Measurements from ENCODE around the gene GPC1.

The GPC1 gene

GRCh38 chr2:240445961-240446663 is 10.6 kb downstream of the GPC1 start:
- DNase-seq: no peak

GRCh38 chr2:240446664-240447175 is 11.3 kb downstream of the GPC1 start:
- DNase-seq: no peak

- DNase-seq: no peak
Measured at GRCh38 chr2:240447331-240447730, 11.9 kb downstream of the GPC1 start.

- DNase-seq: no peak
Measured at GRCh38 chr2:240447934-240448333, 12.5 kb downstream of the GPC1 start.

- DNase-seq: no peak
Measured at GRCh38 chr2:240448387-240449274, 13.2 kb downstream of the GPC1 start.

GRCh38 chr2:240449764-240450531 is 14.5 kb downstream of the GPC1 start:
- DNase-seq: no peak

- no peak for DNase-seq
Measured at GRCh38 chr2:240450532-240451107, 15.2 kb downstream of the GPC1 start.

- DNase-seq: no peak
Measured at GRCh38 chr2:240451108-240451611, 15.7 kb downstream of the GPC1 start.

GRCh38 chr2:240451791-240452461 is 16.5 kb downstream of the GPC1 start:
- no peak for DNase-seq

GRCh38 chr2:240452462-240453256 is 17.2 kb downstream of the GPC1 start:
- DNase-seq: peak; percentile 79

- DNase-seq: no peak
Measured at GRCh38 chr2:240453461-240454105, 18.1 kb downstream of the GPC1 start.

- no peak for DNase-seq
Measured at GRCh38 chr2:240454106-240454901, 18.8 kb downstream of the GPC1 start.

- no peak for DNase-seq
Measured at GRCh38 chr2:240455272-240455646, 19.8 kb downstream of the GPC1 start.

GRCh38 chr2:240455647-240456446 is 20.4 kb downstream of the GPC1 start:
- DNase-seq: no peak

- DNase-seq: no peak
Measured at GRCh38 chr2:240456447-240457222, 21.2 kb downstream of the GPC1 start.

GRCh38 chr2:240457223-240458043 is 22.0 kb downstream of the GPC1 start:
- DNase-seq: no peak

Measured in right forelimb (tissue), 1 donor.